ENCODE measurements around the gene GAB1. TPM values are rescaled to one million over a fixed set of nuclear protein-coding genes. Genes with fewer than 3 reads are reported as not detected.

The GAB1 gene
- total and polyA plus RNA-seq, 4 donors, result 2.4 to 31.3 (median 6.9) TPM

DNA sequence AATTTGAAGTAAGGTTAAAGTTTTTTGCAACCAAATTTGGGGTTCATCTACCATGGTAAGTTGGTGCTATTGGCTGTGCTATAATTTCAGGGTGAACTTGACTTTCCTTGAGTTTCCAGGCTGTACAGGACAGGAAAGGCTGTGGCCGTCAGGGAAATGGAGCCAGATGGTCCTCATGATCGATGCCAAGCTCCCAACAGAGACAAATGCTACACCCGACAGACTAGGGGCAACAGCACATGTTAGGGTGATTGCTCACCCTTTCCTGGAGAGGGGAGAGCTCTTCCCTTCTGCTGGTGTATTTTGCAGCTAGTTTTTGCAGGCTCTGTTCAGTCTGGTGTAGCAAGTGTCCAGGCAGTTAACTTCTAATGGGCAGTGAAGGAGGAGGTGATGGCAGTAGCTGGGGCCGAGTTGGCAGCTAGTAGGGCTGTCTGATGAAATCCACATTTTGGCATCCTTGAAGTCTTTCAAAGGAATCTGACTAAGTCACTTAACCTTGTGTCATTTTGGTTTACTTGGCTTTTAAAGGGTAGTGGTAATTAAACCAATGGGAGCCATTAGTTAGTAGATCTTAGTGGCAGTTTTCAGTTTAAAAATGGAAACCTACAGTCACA, 47.8 kb downstream of the GAB1 start:
- H3K4me3 ChIP-seq (ENCODE audit: low read depth in 1 of 3, low read length in 3 of 3), result no peak overlapping the region
- H3K9me3 ChIP-seq (ENCODE audit: control insufficient read depth in 4 of 4, low read length in 3 of 4), result no peaks in the 10 kb centered on the region
- no peak for DNase-seq (ENCODE audit: low spot score)
- TF ChIP-seq NR2F2 (IDR thresholded peaks at IDR 0.05) (no peak), SP1 (IDR thresholded peaks at IDR 0.05) (no peak), YY1 (IDR thresholded peaks at IDR 0.05) (no peak), FOXA1 (IDR thresholded peaks at IDR 0.05) (no peak), JUND (IDR thresholded peaks at IDR 0.05) (no peak)
- TF ChIP-seq, protein P1, sequence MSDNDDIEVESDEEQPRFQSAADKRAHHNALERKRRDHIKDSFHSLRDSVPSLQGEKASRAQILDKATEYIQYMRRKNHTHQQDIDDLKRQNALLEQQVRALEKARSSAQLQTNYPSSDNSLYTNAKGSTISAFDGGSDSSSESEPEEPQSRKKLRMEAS (IDR thresholded peaks at IDR 0.05), result no peak
- TF ChIP-seq, protein P2, sequence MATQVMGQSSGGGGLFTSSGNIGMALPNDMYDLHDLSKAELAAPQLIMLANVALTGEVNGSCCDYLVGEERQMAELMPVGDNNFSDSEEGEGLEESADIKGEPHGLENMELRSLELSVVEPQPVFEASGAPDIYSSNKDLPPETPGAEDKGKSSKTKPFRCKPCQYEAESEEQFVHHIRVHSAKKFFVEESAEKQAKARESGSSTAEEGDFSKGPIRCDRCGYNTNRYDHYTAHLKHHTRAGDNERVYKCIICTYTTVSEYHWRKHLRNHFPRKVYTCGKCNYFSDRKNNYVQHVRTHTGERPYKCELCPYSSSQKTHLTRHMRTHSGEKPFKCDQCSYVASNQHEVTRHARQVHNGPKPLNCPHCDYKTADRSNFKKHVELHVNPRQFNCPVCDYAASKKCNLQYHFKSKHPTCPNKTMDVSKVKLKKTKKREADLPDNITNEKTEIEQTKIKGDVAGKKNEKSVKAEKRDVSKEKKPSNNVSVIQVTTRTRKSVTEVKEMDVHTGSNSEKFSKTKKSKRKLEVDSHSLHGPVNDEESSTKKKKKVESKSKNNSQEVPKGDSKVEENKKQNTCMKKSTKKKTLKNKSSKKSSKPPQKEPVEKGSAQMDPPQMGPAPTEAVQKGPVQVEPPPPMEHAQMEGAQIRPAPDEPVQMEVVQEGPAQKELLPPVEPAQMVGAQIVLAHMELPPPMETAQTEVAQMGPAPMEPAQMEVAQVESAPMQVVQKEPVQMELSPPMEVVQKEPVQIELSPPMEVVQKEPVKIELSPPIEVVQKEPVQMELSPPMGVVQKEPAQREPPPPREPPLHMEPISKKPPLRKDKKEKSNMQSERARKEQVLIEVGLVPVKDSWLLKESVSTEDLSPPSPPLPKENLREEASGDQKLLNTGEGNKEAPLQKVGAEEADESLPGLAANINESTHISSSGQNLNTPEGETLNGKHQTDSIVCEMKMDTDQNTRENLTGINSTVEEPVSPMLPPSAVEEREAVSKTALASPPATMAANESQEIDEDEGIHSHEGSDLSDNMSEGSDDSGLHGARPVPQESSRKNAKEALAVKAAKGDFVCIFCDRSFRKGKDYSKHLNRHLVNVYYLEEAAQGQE (IDR thresholded peaks at IDR 0.05), result no peak
- no peaks in the 10 kb centered on the region for H3K27me3 ChIP-seq (ENCODE audit: control insufficient read depth in 4 of 4, insufficient read depth in 4 of 4, low read length in 3 of 4)
- no peaks in the 10 kb centered on the region for H3K36me3 ChIP-seq (ENCODE audit: control insufficient read depth in 4 of 4, insufficient read depth in 3 of 4, low read depth in 1 of 4, low read length in 3 of 4)
- 79% methylated on average over 4 of the region's 4 CpGs for WGBS
- no peak overlapping the region for H3K27ac ChIP-seq (ENCODE audit: low read depth in 1 of 2, low read length in 2 of 2)
- H3K4me1 ChIP-seq (ENCODE audit: control insufficient read depth in 4 of 4, insufficient read depth in 4 of 4, low read length in 3 of 4), result peaks cover 0 to 16% (median 4%) of the 10 kb centered on the region in 4 donors
- no peak overlapping the region for H3K9ac ChIP-seq (ENCODE audit: low read depth in 1 of 2, low read length in 2 of 2)

DNA sequence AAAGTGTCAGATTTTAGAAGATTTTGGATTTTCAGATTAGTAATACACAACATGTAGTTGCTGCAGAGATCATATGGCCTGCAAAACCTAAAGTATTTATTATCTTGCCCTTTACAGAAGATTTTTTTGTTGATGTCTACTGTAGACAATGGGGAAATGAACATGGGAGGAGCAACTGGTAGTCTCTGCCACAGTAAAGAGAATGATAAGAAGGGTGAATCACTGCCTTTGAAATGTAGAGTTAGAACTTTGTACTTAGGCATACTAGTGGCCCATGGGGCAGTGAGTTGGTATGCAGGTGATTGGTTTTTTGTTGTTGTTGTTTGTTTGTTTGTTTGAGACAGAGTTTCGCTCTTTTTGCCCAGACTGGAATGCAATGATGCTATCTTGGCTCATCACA, 50.1 kb downstream of the GAB1 start:
- H3K9me3 ChIP-seq (ENCODE audit: control insufficient read depth in 4 of 4, low read length in 3 of 4), result no peaks in the 10 kb centered on the region
- WGBS, result 98% methylated on average over 1 of the region's 1 CpG
- peaks cover 3 to 28% (median 10%) of the 10 kb centered on the region in 4 donors for H3K4me1 ChIP-seq (ENCODE audit: control insufficient read depth in 4 of 4, insufficient read depth in 4 of 4, low read length in 3 of 4)
- H3K27ac ChIP-seq (ENCODE audit: low read depth in 1 of 2, low read length in 2 of 2), result no peak overlapping the region
- TF ChIP-seq, protein P3, sequence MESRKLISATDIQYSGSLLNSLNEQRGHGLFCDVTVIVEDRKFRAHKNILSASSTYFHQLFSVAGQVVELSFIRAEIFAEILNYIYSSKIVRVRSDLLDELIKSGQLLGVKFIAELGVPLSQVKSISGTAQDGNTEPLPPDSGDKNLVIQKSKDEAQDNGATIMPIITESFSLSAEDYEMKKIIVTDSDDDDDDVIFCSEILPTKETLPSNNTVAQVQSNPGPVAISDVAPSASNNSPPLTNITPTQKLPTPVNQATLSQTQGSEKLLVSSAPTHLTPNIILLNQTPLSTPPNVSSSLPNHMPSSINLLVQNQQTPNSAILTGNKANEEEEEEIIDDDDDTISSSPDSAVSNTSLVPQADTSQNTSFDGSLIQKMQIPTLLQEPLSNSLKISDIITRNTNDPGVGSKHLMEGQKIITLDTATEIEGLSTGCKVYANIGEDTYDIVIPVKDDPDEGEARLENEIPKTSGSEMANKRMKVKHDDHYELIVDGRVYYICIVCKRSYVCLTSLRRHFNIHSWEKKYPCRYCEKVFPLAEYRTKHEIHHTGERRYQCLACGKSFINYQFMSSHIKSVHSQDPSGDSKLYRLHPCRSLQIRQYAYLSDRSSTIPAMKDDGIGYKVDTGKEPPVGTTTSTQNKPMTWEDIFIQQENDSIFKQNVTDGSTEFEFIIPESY (IDR thresholded peaks at IDR 0.05), result no peak
- TF ChIP-seq YY1 (IDR thresholded peaks at IDR 0.05) (no peak), HNF4A (conservative IDR thresholded peaks at IDR 0.05) (peak; percentile 21 to 49)
- no peaks in the 10 kb centered on the region for H3K27me3 ChIP-seq (ENCODE audit: control insufficient read depth in 4 of 4, insufficient read depth in 4 of 4, low read length in 3 of 4)
- H3K36me3 ChIP-seq (ENCODE audit: control insufficient read depth in 4 of 4, insufficient read depth in 3 of 4, low read depth in 1 of 4, low read length in 3 of 4), result no peaks in the 10 kb centered on the region
- no peak overlapping the region for H3K9ac ChIP-seq (ENCODE audit: low read depth in 1 of 2, low read length in 2 of 2)
- no peak overlapping the region for H3K4me3 ChIP-seq (ENCODE audit: low read depth in 1 of 3, low read length in 3 of 3)
- DNase-seq (ENCODE audit: low spot score), result no peak

DNA sequence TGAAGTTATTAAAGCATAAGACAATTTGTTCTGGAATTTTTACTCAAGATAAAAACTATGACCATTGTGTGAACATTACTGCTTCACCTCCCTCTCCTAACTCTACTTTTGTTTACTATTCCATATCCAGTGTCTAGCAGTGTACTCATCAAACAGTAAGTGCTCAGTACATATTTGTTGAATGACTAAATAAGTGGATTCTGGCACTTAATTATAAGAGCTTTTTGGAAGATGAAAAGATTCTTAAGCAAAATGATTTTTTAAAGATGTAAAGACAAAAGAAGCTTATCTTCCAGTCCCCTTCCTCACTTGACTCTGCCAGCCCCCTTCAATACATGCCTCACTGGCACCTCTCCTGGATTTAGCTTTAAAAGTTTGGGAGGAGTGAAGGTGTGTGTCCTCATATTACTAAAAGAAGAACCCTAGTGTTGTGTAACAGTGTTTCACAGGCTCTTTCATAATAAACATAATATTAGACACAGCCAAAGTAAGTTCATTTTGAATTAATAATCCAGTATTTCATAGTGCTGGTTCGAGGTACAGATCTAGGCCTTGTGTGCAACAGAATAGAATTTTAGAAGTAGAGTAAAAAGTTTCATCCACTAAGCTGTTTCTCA, 53.0 kb downstream of the GAB1 start:
- H3K9ac ChIP-seq (ENCODE audit: low read depth in 1 of 2, low read length in 2 of 2), result no peak overlapping the region

More for the DNA sequence above, 53.0 kb downstream of the GAB1 start:
- WGBS, result 36% methylated on average over 1 of the region's 1 CpG
- DNase-seq (ENCODE audit: low spot score), result no peak
- TF ChIP-seq, protein P4, sequence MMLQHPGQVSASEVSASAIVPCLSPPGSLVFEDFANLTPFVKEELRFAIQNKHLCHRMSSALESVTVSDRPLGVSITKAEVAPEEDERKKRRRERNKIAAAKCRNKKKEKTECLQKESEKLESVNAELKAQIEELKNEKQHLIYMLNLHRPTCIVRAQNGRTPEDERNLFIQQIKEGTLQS (IDR thresholded peaks at IDR 0.05), result no peak
- no peak for TF ChIP-seq RAD21 (IDR thresholded peaks at IDR 0.05)
- no peak for TF ChIP-seq RXRA (IDR thresholded peaks at IDR 0.05)
- peak in 1 of 2 donors; percentile 15 for TF ChIP-seq HNF4A (conservative IDR thresholded peaks at IDR 0.05)
- TF ChIP-seq NR2F2 (IDR thresholded peaks at IDR 0.05), result no peak
- no peak for TF ChIP-seq YY1 (IDR thresholded peaks at IDR 0.05)
- TF ChIP-seq GABPA (IDR thresholded peaks at IDR 0.05 in 1 of 2, conservative IDR thresholded peaks at IDR 0.05 in 1 of 2), result no peak
- TF ChIP-seq JUND (IDR thresholded peaks at IDR 0.05), result peak in 1 of 2 donors; percentile 55
- TF ChIP-seq, protein P1 (IDR thresholded peaks at IDR 0.05), result no peak
- no peak for TF ChIP-seq HNF4G (IDR thresholded peaks at IDR 0.05)
- TF ChIP-seq FOXA2 (IDR thresholded peaks at IDR 0.05), result no peak
- peak; percentile 36 for TF ChIP-seq FOXA1 (IDR thresholded peaks at IDR 0.05)
- TF ChIP-seq EGR1 (IDR thresholded peaks at IDR 0.05; ENCODE audit: low read depth in 2 of 2), result no peak
- TF ChIP-seq SP1 (IDR thresholded peaks at IDR 0.05), result no peak
- TF ChIP-seq TAF1 (conservative IDR thresholded peaks at IDR 0.05), result no peak
- Histone ChIP-seq H3K27ac (ENCODE audit: low read depth in 1 of 2, low read length in 2 of 2) (no peak overlapping the region), H3K4me1 (ENCODE audit: control insufficient read depth in 4 of 4, insufficient read depth in 4 of 4, low read length in 3 of 4) (peaks cover 3 to 25% (median 10%) of the 10 kb centered on the region in 4 donors), H3K27me3 (ENCODE audit: control insufficient read depth in 4 of 4, insufficient read depth in 4 of 4, low read length in 3 of 4) (no peaks in the 10 kb centered on the region), H3K36me3 (ENCODE audit: control insufficient read depth in 4 of 4, insufficient read depth in 3 of 4, low read depth in 1 of 4, low read length in 3 of 4) (no peaks in the 10 kb centered on the region), H3K4me3 (ENCODE audit: low read depth in 1 of 3, low read length in 3 of 3) (no peak overlapping the region), H3K9me3 (ENCODE audit: control insufficient read depth in 4 of 4, low read length in 3 of 4) (no peaks in the 10 kb centered on the region)

Measured in liver (tissue), 9 donors.